Suprapubic skin (tissue), 3 donors: ENCODE results near the gene LPP.

Experiments
- CTCF ChIP-seq, 2 donors: fragments of 200-600 bp in 1 of 2; fragments of 450-650 bp in 1 of 2; sonication (generic) in 1 of 2; IDR thresholded peaks; one replicate each; pipeline ENCODE4 v1.5.1; 2016 to 2019; ENCODE audit warnings: antibody characterized with exemption in 2 of 2, mild to moderate bottlenecking in 1 of 2, moderate library complexity in 1 of 2
- POLR2AphosphoS5 ChIP-seq, 3 donors: sonication (generic); formaldehyde crosslinking; IDR thresholded peaks; one replicate each; pipeline ENCODE4 v1.6.1; 2017; ENCODE audit warnings: antibody characterized with exemption in 3 of 3

GRCh38 chr3:188244395-188244861 lies 90.5 kb downstream of the LPP start:
- no peak for TF ChIP-seq CTCF (IDR thresholded peaks at IDR 0.05)
- TF ChIP-seq POLR2AphosphoS5 (IDR thresholded peaks at IDR 0.05) = no peak
